ENCODE measurements around the gene NINL.
"Not testable (repeated sequence)": the region's sequence is repeated elsewhere in the genome, so short reads cannot be mapped to it uniquely, and the experiment has no call there.

DNA sequence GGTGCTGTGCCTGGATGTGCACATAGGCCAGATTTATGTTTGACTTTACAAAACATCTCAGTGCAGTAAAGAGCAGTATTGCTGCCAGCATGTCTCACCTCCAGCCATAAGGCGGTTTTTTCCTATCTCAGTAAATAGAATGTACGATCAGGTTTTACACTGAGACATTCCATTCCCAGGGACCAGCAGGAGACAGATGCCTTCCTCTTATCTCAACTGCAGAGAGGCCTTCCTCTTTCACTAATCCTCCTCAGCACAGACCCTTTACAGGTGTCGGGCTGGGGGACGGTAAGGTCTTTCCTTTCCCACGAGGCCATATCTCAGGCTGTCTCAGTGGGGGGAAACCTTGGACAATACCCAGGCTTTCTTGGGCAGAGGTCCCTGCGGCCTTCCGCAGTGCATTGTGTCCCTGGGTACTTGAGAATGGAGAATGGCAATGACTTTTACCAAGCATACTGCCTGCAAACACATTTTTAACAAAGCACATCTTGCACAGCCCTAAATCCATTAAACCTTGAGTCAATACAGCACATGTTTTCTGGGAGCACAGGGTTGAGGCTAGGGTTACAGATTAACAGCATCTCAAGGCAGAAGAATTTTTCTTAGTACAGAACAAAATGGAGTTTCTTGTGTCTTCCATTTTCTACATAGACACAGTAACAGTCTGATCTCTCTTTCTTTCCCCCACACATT, 34.5 kb downstream of the NINL start:
- TF ChIP-seq, protein P1, sequence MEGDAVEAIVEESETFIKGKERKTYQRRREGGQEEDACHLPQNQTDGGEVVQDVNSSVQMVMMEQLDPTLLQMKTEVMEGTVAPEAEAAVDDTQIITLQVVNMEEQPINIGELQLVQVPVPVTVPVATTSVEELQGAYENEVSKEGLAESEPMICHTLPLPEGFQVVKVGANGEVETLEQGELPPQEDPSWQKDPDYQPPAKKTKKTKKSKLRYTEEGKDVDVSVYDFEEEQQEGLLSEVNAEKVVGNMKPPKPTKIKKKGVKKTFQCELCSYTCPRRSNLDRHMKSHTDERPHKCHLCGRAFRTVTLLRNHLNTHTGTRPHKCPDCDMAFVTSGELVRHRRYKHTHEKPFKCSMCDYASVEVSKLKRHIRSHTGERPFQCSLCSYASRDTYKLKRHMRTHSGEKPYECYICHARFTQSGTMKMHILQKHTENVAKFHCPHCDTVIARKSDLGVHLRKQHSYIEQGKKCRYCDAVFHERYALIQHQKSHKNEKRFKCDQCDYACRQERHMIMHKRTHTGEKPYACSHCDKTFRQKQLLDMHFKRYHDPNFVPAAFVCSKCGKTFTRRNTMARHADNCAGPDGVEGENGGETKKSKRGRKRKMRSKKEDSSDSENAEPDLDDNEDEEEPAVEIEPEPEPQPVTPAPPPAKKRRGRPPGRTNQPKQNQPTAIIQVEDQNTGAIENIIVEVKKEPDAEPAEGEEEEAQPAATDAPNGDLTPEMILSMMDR (conservative IDR thresholded peaks at IDR 0.05; ENCODE audit: low read depth, low read length), result not testable (repeated sequence)
- TF ChIP-seq EZH2 (IDR thresholded peaks at IDR 0.05; ENCODE audit: borderline replicate concordance, low read depth, low read length, poor library complexity, severe bottlenecking), result not testable (repeated sequence)

All from A673 (cell line).